Mesenchymal stem cell (in vitro differentiated cells and primary cell): ENCODE results near the gene CAPN5.
A peak's percentile ranks its signal among the peaks of the same experiment; 100 is the strongest.

ENCODE experiments used
- DNase-seq: peaks from one replicate; pipeline ENCODE4 v3.0.0-alpha.2; 2013
- H2AFZ ChIP-seq: one replicate; pipeline ENCODE4 v1.6.1; 2013; ENCODE audit warnings: low read depth, mild to moderate bottlenecking, control low read depth, inconsistent platforms, low read length, moderate library complexity
- H2AK5ac ChIP-seq: 2 replicates; pipeline ENCODE4 v1.6.1; 2013; ENCODE audit warnings: low read length, moderate library complexity, mild to moderate bottlenecking, inconsistent platforms; ENCODE audit not compliant: severe bottlenecking
- H2BK120ac ChIP-seq: one replicate; pipeline ENCODE4 v1.6.1; 2013; ENCODE audit warnings: low read depth, mild to moderate bottlenecking, inconsistent platforms, low read length, moderate library complexity
- H2BK12ac ChIP-seq, 2 experiments: one replicate each; pipeline ENCODE4 v1.6.1; 2013; ENCODE audit warnings: inconsistent platforms in 2 of 2, low read length in 2 of 2, mild to moderate bottlenecking in 2 of 2, moderate library complexity in 2 of 2, control low read depth in 1 of 2
- H2BK15ac ChIP-seq: one replicate; pipeline ENCODE4 v1.6.1; 2013; ENCODE audit warnings: mild to moderate bottlenecking, low read depth, inconsistent platforms; ENCODE audit not compliant: poor library complexity, severe bottlenecking
- H2BK5ac ChIP-seq: 2 replicates; pipeline ENCODE4 v1.6.1; 2013; ENCODE audit warnings: low read depth, mild to moderate bottlenecking, low read length, control low read depth, inconsistent platforms; ENCODE audit not compliant: poor library complexity, severe bottlenecking
- H3K14ac ChIP-seq, 2 experiments: one replicate each; pipeline ENCODE4 v1.6.1; 2013; ENCODE audit warnings: inconsistent platforms in 2 of 2, low read length in 2 of 2, control low read depth in 1 of 2, mild to moderate bottlenecking in 1 of 2, moderate library complexity in 1 of 2
- H3K18ac ChIP-seq, 2 experiments: one replicate each; pipeline ENCODE4 v1.6.1; 2013; ENCODE audit warnings: inconsistent platforms in 2 of 2, low read length in 2 of 2, control low read depth in 1 of 2, low read depth in 1 of 2, mild to moderate bottlenecking in 1 of 2
- H3K23ac ChIP-seq, 2 experiments: one replicate each; pipeline ENCODE4 v1.6.1; 2013; ENCODE audit warnings: inconsistent platforms in 2 of 2, low read length in 2 of 2, mild to moderate bottlenecking in 2 of 2, moderate library complexity in 2 of 2, control low read depth in 1 of 2
- H3K27ac ChIP-seq: 2 replicates; pipeline ENCODE4 v1.5.1; 2013; ENCODE audit warnings: mild to moderate bottlenecking, moderate library complexity, low read length, control low read depth, inconsistent platforms; ENCODE audit not compliant: poor library complexity, severe bottlenecking
- H3K27me3 ChIP-seq, 2 experiments: 2 replicates each; pipeline versions ENCODE4 v1.6.1 to v1.7.0; 2013; ENCODE audit warnings: low read length in 2 of 2, mild to moderate bottlenecking in 2 of 2, moderate library complexity in 2 of 2, control low read depth in 1 of 2, inconsistent platforms in 1 of 2; ENCODE audit not compliant: control insufficient read depth in 1 of 2, insufficient read depth in 1 of 2
- H3K36me3 ChIP-seq, 2 experiments: 2 replicates each; pipeline versions ENCODE4 v1.6.1 to v1.7.0; 2013; ENCODE audit warnings: low read length in 2 of 2, control low read depth in 1 of 2, inconsistent platforms in 1 of 2, low read depth in 1 of 2, mild to moderate bottlenecking in 1 of 2; ENCODE audit not compliant: insufficient read depth in 2 of 2, control insufficient read depth in 1 of 2
- H3K4ac ChIP-seq, 2 experiments: one replicate each; pipeline ENCODE4 v1.6.1; 2013; ENCODE audit warnings: inconsistent platforms in 2 of 2, low read length in 2 of 2, mild to moderate bottlenecking in 2 of 2, moderate library complexity in 2 of 2, control low read depth in 1 of 2, low read depth in 1 of 2
- H3K4me1 ChIP-seq: 2 replicates; pipeline ENCODE4 v1.6.1; 2013; ENCODE audit warnings: low read depth, low read length, control low read depth; ENCODE audit not compliant: control insufficient read depth, insufficient read depth
- H3K4me2 ChIP-seq: 2 replicates; pipeline ENCODE4 v1.6.1; 2013; ENCODE audit warnings: low read length, mild to moderate bottlenecking, inconsistent platforms; ENCODE audit not compliant: poor library complexity, severe bottlenecking
- H3K4me3 ChIP-seq, 2 experiments: 2 replicates each; pipeline versions ENCODE4 v1.5.1 to v1.7.0; 2013; ENCODE audit warnings: low read length in 2 of 2, mild to moderate bottlenecking in 2 of 2, control low read depth in 1 of 2, low read depth in 1 of 2; ENCODE audit not compliant: insufficient read depth in 1 of 2
- H3K79me1 ChIP-seq: replicated peaks from 2 replicates; pipeline ENCODE4 v1.6.1; 2013; ENCODE audit warnings: mild to moderate bottlenecking, control low read depth, low read length, inconsistent platforms; ENCODE audit not compliant: poor library complexity, severe bottlenecking
- H3K9ac ChIP-seq: 2 replicates; pipeline ENCODE4 v1.7.0; 2013; ENCODE audit warnings: mild to moderate bottlenecking, low read length, moderate library complexity
- H3K9me3 ChIP-seq: 2 replicates; pipeline ENCODE4 v1.7.0; 2013; ENCODE audit warnings: mild to moderate bottlenecking, low read length; ENCODE audit not compliant: control insufficient read depth
- H4K8ac ChIP-seq: one replicate; pipeline ENCODE4 v1.6.1; 2013; ENCODE audit warnings: inconsistent platforms, mild to moderate bottlenecking, low read length, moderate library complexity
- H4K91ac ChIP-seq: one replicate; pipeline ENCODE4 v1.6.1; 2013; ENCODE audit warnings: mild to moderate bottlenecking, low read length, inconsistent platforms
- WGBS: methylation state at CpG from one replicate; pipeline ENCODE4 v1.1.7; 2013; ENCODE audit warnings: mixed read lengths; 5-methylcytosine and 5-hydroxymethylcytosine counted together

The CAPN5 gene

DNA sequence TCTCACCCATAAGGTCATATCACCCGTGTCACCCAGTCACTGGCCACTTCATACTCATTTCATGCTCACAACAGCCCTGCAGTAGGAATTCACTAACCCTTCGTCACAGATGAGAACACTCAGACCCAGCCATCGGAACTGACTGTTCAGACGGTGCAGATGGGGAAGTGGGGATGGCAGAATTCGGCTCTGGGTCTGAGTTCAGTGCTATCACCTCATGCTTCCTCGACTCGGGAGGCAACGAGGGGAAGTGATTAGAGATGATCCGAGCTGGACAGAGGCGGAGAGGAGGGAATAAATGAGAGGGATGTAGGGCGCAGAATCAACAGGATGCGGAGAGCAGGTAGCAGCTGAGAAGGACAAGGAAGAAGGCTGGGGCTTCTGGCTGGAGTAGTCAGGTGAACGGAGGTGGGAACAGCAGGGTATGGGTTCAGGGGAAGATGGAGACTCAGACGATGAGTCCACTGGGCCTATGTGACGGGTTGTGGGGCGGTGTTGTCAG lies 27.9 kb upstream of the CAPN5 start:
- Histone ChIP-seq H2AFZ (no peak overlapping the region), H2BK15ac (no peak overlapping the region), H3K18ac (no peak overlapping the region), H3K79me1 (no peaks in the 10 kb centered on the region), H4K8ac (no peak overlapping the region), H2AK5ac (no peak overlapping the region), H3K4ac (no peak overlapping the region), H3K23ac (no peak overlapping the region), H3K27ac (no peak overlapping the region), H4K91ac (no peak overlapping the region), H3K4me1 (peaks cover 9% of the 10 kb centered on the region), H2BK5ac (no peak overlapping the region), H3K9me3 (no peaks in the 10 kb centered on the region), H3K4me2 (no peak overlapping the region), H2BK120ac (no peak overlapping the region), H3K4me3 (peak overlapping the region in 1 of 2 experiments; percentile 74), H3K9ac (no peak overlapping the region), H3K14ac (no peak overlapping the region), H2BK12ac (no peak overlapping the region), H3K27me3 (peaks cover 7 to 67% of the 10 kb centered on the region in 2 experiments), H3K36me3 (peaks cover 0 to 5% of the 10 kb centered on the region in 2 experiments)
- 90% methylated on average over 16 of the region's 16 CpGs for WGBS
- no peak for DNase-seq

DNA sequence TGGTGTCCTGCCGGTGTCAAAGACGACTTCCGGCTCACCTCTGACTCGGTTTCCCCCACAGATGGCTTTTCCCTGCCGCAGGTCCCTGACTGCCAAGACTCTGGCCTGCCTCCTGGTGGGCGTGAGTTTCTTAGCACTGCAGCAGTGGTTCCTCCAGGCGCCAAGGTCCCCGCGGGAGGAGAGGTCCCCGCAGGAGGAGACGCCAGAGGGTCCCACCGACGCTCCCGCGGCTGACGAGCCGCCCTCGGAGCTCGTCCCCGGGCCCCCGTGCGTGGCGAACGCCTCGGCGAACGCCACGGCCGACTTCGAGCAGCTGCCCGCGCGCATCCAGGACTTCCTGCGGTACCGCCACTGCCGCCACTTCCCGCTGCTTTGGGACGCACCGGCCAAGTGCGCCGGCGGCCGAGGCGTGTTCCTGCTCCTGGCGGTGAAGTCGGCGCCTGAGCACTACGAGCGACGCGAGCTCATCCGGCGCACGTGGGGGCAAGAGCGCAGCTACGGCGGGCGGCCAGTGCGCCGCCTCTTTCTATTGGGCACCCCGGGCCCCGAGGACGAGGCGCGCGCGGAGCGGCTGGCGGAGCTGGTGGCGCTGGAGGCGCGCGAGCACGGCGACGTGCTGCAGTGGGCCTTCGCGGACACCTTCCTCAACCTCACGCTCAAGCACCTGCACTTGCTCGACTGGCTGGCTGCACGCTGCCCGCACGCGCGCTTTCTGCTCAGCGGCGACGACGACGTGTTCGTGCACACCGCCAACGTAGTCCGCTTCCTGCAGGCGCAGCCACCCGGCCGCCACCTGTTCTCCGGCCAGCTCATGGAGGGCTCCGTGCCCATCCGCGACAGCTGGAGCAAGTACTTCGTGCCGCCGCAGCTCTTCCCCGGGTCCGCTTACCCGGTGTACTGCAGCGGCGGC lies 27.0 kb upstream of the CAPN5 start:
- Histone ChIP-seq H3K9me3 (no peaks in the 10 kb centered on the region), H4K91ac (no peak overlapping the region), H3K79me1 (no peaks in the 10 kb centered on the region), H3K14ac (no peak overlapping the region), H3K27me3 (peaks cover 7 to 67% of the 10 kb centered on the region in 2 experiments), H2BK15ac (no peak overlapping the region), H3K9ac (no peak overlapping the region), H3K27ac (no peak overlapping the region), H3K36me3 (peaks cover 0 to 5% of the 10 kb centered on the region in 2 experiments), H3K4me1 (peaks cover 9% of the 10 kb centered on the region), H3K4me2 (peak overlapping the region; percentile 56), H3K23ac (no peak overlapping the region), H2BK5ac (no peak overlapping the region), H2BK12ac (no peak overlapping the region), H2AK5ac (no peak overlapping the region), H2AFZ (peak overlapping the region; percentile 16), H2BK120ac (no peak overlapping the region), H3K4ac (no peak overlapping the region), H4K8ac (no peak overlapping the region), H3K18ac (no peak overlapping the region), H3K4me3 (peak overlapping the region; percentile 39 to 74)
- peak; percentile 37 for DNase-seq
- WGBS, result 27% methylated on average over 100 of the region's 109 CpGs

DNA sequence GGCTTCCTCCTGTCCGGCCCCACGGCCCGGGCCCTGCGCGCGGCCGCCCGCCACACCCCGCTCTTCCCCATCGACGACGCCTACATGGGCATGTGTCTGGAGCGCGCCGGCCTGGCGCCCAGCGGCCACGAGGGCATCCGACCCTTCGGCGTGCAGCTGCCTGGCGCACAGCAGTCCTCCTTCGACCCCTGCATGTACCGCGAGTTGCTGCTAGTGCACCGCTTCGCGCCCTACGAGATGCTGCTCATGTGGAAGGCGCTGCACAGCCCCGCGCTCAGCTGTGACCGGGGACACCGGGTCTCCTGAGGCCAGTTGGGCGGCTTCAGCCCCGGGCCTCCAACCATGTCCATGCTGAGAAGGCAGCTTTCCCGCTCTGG lies 26.4 kb upstream of the CAPN5 start:
- Histone ChIP-seq H2AFZ (no peak overlapping the region), H3K79me1 (no peaks in the 10 kb centered on the region), H4K8ac (no peak overlapping the region), H3K4me3 (no peak overlapping the region), H3K27ac (no peak overlapping the region), H3K36me3 (peaks cover 0 to 5% of the 10 kb centered on the region in 2 experiments), H2AK5ac (no peak overlapping the region), H3K4me2 (no peak overlapping the region), H2BK12ac (no peak overlapping the region), H3K27me3 (peaks cover 7 to 67% of the 10 kb centered on the region in 2 experiments), H3K18ac (no peak overlapping the region), H3K4me1 (peaks cover 9% of the 10 kb centered on the region), H3K9me3 (no peaks in the 10 kb centered on the region), H3K23ac (no peak overlapping the region), H2BK120ac (no peak overlapping the region), H3K4ac (no peak overlapping the region), H3K9ac (no peak overlapping the region), H3K14ac (no peak overlapping the region), H2BK15ac (no peak overlapping the region), H4K91ac (no peak overlapping the region), H2BK5ac (no peak overlapping the region)
- no peak for DNase-seq
- 96% methylated on average over 37 of the region's 37 CpGs for WGBS

DNA sequence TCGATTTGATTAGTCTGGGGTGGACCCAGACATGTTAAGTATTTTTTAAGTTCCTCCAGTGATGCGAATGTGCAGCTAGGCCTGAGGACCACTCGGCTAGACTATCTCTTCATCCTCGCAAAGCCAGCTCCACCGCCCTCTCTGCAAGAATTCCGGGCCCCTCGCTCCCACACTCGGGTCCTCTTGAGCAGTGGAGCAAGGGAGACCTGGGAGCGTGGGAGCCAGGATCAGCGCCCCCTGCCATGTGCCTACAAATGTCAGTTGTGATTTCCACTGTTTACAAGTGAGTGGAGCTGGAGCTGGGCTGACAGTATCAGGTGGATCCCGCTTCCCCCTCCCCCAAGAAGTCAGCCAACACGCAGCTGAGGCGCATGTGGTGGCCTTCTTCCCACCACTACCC lies 25.9 kb upstream of the CAPN5 start:
- H3K27me3 ChIP-seq, result peaks cover 12 to 67% of the 10 kb centered on the region in 2 experiments
- H3K4me3 ChIP-seq, result no peak overlapping the region
- WGBS, result 91% methylated on average over 13 of the region's 13 CpGs

More for the DNA sequence above, 25.9 kb upstream of the CAPN5 start:
- H3K36me3 ChIP-seq, result peaks cover 0 to 5% of the 10 kb centered on the region in 2 experiments
- no peak overlapping the region for H2BK12ac ChIP-seq
- H3K14ac ChIP-seq, result no peak overlapping the region
- H3K18ac ChIP-seq, result no peak overlapping the region
- no peak overlapping the region for H2BK120ac ChIP-seq
- DNase-seq, result no peak
- H2BK5ac ChIP-seq, result no peak overlapping the region
- no peaks in the 10 kb centered on the region for H3K79me1 ChIP-seq
- H2AFZ ChIP-seq, result no peak overlapping the region
- peaks cover 10% of the 10 kb centered on the region for H3K4me1 ChIP-seq
- H4K8ac ChIP-seq, result no peak overlapping the region
- H2BK15ac ChIP-seq, result no peak overlapping the region
- no peak overlapping the region for H3K4me2 ChIP-seq
- H3K9ac ChIP-seq, result no peak overlapping the region
- H3K9me3 ChIP-seq, result no peaks in the 10 kb centered on the region
- H2AK5ac ChIP-seq, result no peak overlapping the region
- H3K27ac ChIP-seq, result no peak overlapping the region
- no peak overlapping the region for H3K23ac ChIP-seq
- H4K91ac ChIP-seq, result no peak overlapping the region
- H3K4ac ChIP-seq, result no peak overlapping the region
